Common myeloid progenitor, CD34-positive (primary cell): Measurements from ENCODE around the gene RAD51B.

Experiments
- CTCF ChIA-PET: fragments of 350-600 bp; sonication (Branson Sonifier 250); formaldehyde crosslinking; loops from one replicate; lab custom pipeline; 2021; ENCODE audit warnings: antibody characterized with exemption; lab: Charles Lee
- POLR2A ChIA-PET: fragments of 350-600 bp; sonication (Branson Sonifier 250); formaldehyde crosslinking; loops from one replicate; lab custom pipeline; 2021; ENCODE audit warnings: antibody characterized with exemption; lab: Charles Lee
- DNase-seq, 3 donors: peaks; one replicate each; pipeline versions ENCODE4 v3.0.0 to v3.0.0-alpha.2; 2013
- H3K27ac ChIP-seq, 2 experiments: 1 replicate in 1 of 2; 2 replicates in 1 of 2; pipeline ENCODE4 v1.7.0; 2013; ENCODE audit warnings: inconsistent platforms in 2 of 2, low read length in 2 of 2, mild to moderate bottlenecking in 2 of 2, low read depth in 1 of 2, moderate library complexity in 1 of 2; ENCODE audit not compliant: severe bottlenecking in 2 of 2, insufficient read depth in 1 of 2, poor library complexity in 1 of 2
- H3K27me3 ChIP-seq, 5 experiments: replicated peaks in 2 of 5; 1 replicate in 3 of 5; 2 replicates in 2 of 5; pipeline versions ENCODE4 v1.6.1 to v1.7.0; 2013; ENCODE audit warnings: low read length in 4 of 5, mild to moderate bottlenecking in 2 of 5, moderate library complexity in 2 of 5, inconsistent platforms in 1 of 5; ENCODE audit not compliant: insufficient read depth in 5 of 5, control insufficient read depth in 4 of 5
- H3K36me3 ChIP-seq, 4 experiments: 1 replicate in 2 of 4; 2 replicates in 2 of 4; pipeline versions ENCODE4 v1.6.1 to v1.7.0; 2013; ENCODE audit warnings: low read length in 3 of 4, control low read depth in 1 of 4, mild to moderate bottlenecking in 1 of 4; ENCODE audit not compliant: control insufficient read depth in 4 of 4, insufficient read depth in 4 of 4
- H3K4me1 ChIP-seq, 4 experiments: 1 replicate in 3 of 4; 2 replicates in 1 of 4; pipeline versions ENCODE4 v1.6.1 to v1.7.1; 2013; ENCODE audit warnings: low read length in 3 of 4, mild to moderate bottlenecking in 3 of 4, control low read depth in 1 of 4, inconsistent platforms in 1 of 4, moderate library complexity in 1 of 4; ENCODE audit not compliant: control insufficient read depth in 4 of 4, insufficient read depth in 4 of 4; ENCODE audit errors: control extremely low read depth in 1 of 4
- H3K4me3 ChIP-seq, 7 experiments: 1 replicate in 4 of 7; 2 replicates in 3 of 7; pipeline versions ENCODE4 v1.5.1 to v1.7.0; 2013; ENCODE audit warnings: mild to moderate bottlenecking in 7 of 7, low read length in 6 of 7, moderate library complexity in 6 of 7, inconsistent platforms in 2 of 7, low read depth in 2 of 7, control low read depth in 1 of 7; ENCODE audit not compliant: insufficient read depth in 4 of 7, control insufficient read depth in 1 of 7; ENCODE audit errors: extremely low read depth in 1 of 7
- H3K9me3 ChIP-seq, 5 experiments: 1 replicate in 4 of 5; 2 replicates in 1 of 5; pipeline versions ENCODE4 v1.6.1 to v1.7.1; 2013; ENCODE audit warnings: low read length in 4 of 5, mild to moderate bottlenecking in 2 of 5, inconsistent platforms in 1 of 5, low read depth in 1 of 5, moderate library complexity in 1 of 5; ENCODE audit not compliant: control insufficient read depth in 4 of 5, insufficient read depth in 2 of 5; ENCODE audit errors: control extremely low read depth in 1 of 5
- WGBS: methylation state at CpG from one replicate; pipeline ENCODE4 v1.1.5; 2013; ENCODE audit not compliant: insufficient coverage; 5-methylcytosine and 5-hydroxymethylcytosine counted together

The RAD51B gene

GRCh38 chr14:67889455-67889854 is 69.9 kb downstream of the RAD51B start:
- Histone ChIP-seq H3K27ac (no peak overlapping the region), H3K4me3 (no peak overlapping the region), H3K9me3 (no peaks in the 10 kb centered on the region), H3K36me3 (no peaks in the 10 kb centered on the region), H3K27me3 (no peaks in the 10 kb centered on the region), H3K4me1 (peaks cover 0 to 2% (median under 1%) of the 10 kb centered on the region in 4 experiments)
- POLR2A ChIA-PET = no interaction called here
- CTCF ChIA-PET = interaction anchor here (1.0 kb wide), 1 partner anchor 51 kb away, joined by 3 read pairs; no protein-coding TSS in a partner anchor
- DNase-seq = no peak
- 100% methylated on average over 2 of the region's 4 CpGs for WGBS

GRCh38 chr14:67892466-67893100 is 73.0 kb downstream of the RAD51B start:
- Histone ChIP-seq H3K4me1 (no peaks in the 10 kb centered on the region), H3K9me3 (no peaks in the 10 kb centered on the region), H3K36me3 (no peaks in the 10 kb centered on the region), H3K4me3 (no peak overlapping the region), H3K27me3 (no peaks in the 10 kb centered on the region), H3K27ac (no peak overlapping the region)
- WGBS = 91% methylated on average over 1 of the region's 1 CpG
- POLR2A ChIA-PET = interaction anchor here (0.7 kb wide), 1 partner anchor 706 kb away, joined by 5 read pairs; no protein-coding TSS in a partner anchor
- no peak for DNase-seq
- CTCF ChIA-PET = interaction anchor here (0.9 to 1.4 kb wide), 3 partner anchors 9 to 47 kb away, joined by 3 to 4 read pairs (median 3); no protein-coding TSS in a partner anchor

GRCh38 chr14:67900231-67900630 is 80.7 kb downstream of the RAD51B start:
- Histone ChIP-seq H3K4me1 (no peaks in the 10 kb centered on the region), H3K36me3 (peaks cover 0 to 6% (median 1%) of the 10 kb centered on the region in 4 experiments), H3K9me3 (peaks cover 0 to 9% (median 5%) of the 10 kb centered on the region in 5 experiments), H3K4me3 (no peak overlapping the region), H3K27me3 (no peaks in the 10 kb centered on the region), H3K27ac (no peak overlapping the region)
- no CpG with 5 or more reads among the region's 1 CpG for WGBS
- CTCF ChIA-PET = interaction anchor here (1.1 to 1.6 kb wide), 4 partner anchors 15 to 39 kb away, joined by 3 to 6 read pairs (median 4); no protein-coding TSS in a partner anchor
- POLR2A ChIA-PET = no interaction called here
- DNase-seq = no peak

GRCh38 chr14:67908052-67908754 is 88.6 kb downstream of the RAD51B start:
- CTCF ChIA-PET = no interaction called here
- DNase-seq = no peak
- Histone ChIP-seq H3K4me1 (peaks cover 0 to 5% (median 0%) of the 10 kb centered on the region in 4 experiments), H3K27me3 (no peaks in the 10 kb centered on the region), H3K36me3 (no peaks in the 10 kb centered on the region), H3K9me3 (peaks cover 0 to 4% (median 0%) of the 10 kb centered on the region in 5 experiments), H3K4me3 (no peak overlapping the region), H3K27ac (no peak overlapping the region)
- POLR2A ChIA-PET = no interaction called here

GRCh38 chr14:67911562-67911961 is 92.0 kb downstream of the RAD51B start:
- H3K4me1 ChIP-seq = peaks cover 0 to 5% (median 0%) of the 10 kb centered on the region in 4 experiments
- no peak overlapping the region for H3K27ac ChIP-seq
- H3K27me3 ChIP-seq = no peaks in the 10 kb centered on the region
- H3K9me3 ChIP-seq = no peaks in the 10 kb centered on the region
- WGBS = 0% methylated on average over 1 of the region's 2 CpGs
- no peak overlapping the region for H3K4me3 ChIP-seq
- POLR2A ChIA-PET = no interaction called here
- DNase-seq = peak in 1 of 3 donors; percentile 3
- CTCF ChIA-PET = interaction anchor here (0.6 to 1.0 kb wide), 3 partner anchors 19 to 931 kb away, joined by 3 to 4 read pairs (median 3); no protein-coding TSS in a partner anchor
- no peaks in the 10 kb centered on the region for H3K36me3 ChIP-seq

- Histone ChIP-seq H3K4me1 (peaks cover 0 to 2% (median 0%) of the 10 kb centered on the region in 4 experiments), H3K9me3 (no peaks in the 10 kb centered on the region), H3K36me3 (no peaks in the 10 kb centered on the region), H3K27me3 (no peaks in the 10 kb centered on the region), H3K4me3 (no peak overlapping the region), H3K27ac (no peak overlapping the region)
- POLR2A ChIA-PET = no interaction called here
- CTCF ChIA-PET = no interaction called here
- no peak for DNase-seq
- WGBS = 100% methylated on average over 3 of the region's 4 CpGs
These were observed 96.9 kb downstream of the RAD51B start for GRCh38 chr14:67916430-67916829.

GRCh38 chr14:67917006-67917405 is 97.4 kb downstream of the RAD51B start:
- no peak overlapping the region for H3K4me3 ChIP-seq
- ChIA-PET CTCF (no interaction called here), POLR2A (no interaction called here)
- WGBS = 92% methylated on average over 4 of the region's 6 CpGs
- H3K4me1 ChIP-seq = no peaks in the 10 kb centered on the region
- H3K27me3 ChIP-seq = no peaks in the 10 kb centered on the region
- no peak overlapping the region for H3K27ac ChIP-seq
- DNase-seq = no peak
- H3K9me3 ChIP-seq = no peaks in the 10 kb centered on the region
- no peaks in the 10 kb centered on the region for H3K36me3 ChIP-seq
